ENCODE results near the gene GBE1. TPM values are rescaled to one million over a fixed set of nuclear protein-coding genes. Genes with fewer than 3 reads are reported as not detected.
A peak's percentile ranks its signal among the peaks of the same experiment; 100 is the strongest.

Gene GBE1
- total RNA-seq, 1 donor from 2014 or later = 34.4 TPM

DNA sequence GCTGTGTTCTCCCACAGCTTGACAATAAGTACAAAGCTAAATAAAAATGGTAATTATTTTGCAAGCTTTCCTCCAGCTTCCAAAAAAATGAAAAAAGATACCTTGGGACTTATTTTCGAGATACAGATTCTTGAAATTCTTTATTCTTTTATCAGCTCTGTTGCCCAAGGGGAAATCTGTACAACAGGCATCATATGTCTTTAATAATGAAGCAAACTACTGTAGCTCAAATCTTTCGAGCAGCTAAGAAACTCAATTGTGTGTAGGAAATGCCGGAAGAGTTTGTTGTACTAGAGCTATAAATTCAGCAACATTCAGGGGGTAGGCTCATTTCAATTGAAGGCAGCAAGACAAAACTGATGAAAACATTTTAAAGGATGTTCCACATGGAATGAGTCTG is 297.7 kb downstream of the GBE1 start:
- no peak overlapping the region for H3K27ac Mint-ChIP-seq
- no peak overlapping the region for H3K9ac ChIP-seq
- no peak overlapping the region for H3K4me3 ChIP-seq
- no peak overlapping the region for H3K27ac ChIP-seq
- H3K36me3 ChIP-seq = no peaks in the 10 kb centered on the region
- H3K27me3 ChIP-seq = no peaks in the 10 kb centered on the region
- H3K4me1 ChIP-seq = peaks cover 11% of the 10 kb centered on the region
- no peak overlapping the region for H3K4me3 Mint-ChIP-seq
- TF ChIP-seq EZH2 (IDR thresholded peaks at IDR 0.05) (no peak), EZH2phosphoT487 (IDR thresholded peaks at IDR 0.05) (no peak)
- TF ChIP-seq, protein P1, sequence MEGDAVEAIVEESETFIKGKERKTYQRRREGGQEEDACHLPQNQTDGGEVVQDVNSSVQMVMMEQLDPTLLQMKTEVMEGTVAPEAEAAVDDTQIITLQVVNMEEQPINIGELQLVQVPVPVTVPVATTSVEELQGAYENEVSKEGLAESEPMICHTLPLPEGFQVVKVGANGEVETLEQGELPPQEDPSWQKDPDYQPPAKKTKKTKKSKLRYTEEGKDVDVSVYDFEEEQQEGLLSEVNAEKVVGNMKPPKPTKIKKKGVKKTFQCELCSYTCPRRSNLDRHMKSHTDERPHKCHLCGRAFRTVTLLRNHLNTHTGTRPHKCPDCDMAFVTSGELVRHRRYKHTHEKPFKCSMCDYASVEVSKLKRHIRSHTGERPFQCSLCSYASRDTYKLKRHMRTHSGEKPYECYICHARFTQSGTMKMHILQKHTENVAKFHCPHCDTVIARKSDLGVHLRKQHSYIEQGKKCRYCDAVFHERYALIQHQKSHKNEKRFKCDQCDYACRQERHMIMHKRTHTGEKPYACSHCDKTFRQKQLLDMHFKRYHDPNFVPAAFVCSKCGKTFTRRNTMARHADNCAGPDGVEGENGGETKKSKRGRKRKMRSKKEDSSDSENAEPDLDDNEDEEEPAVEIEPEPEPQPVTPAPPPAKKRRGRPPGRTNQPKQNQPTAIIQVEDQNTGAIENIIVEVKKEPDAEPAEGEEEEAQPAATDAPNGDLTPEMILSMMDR (IDR thresholded peaks at IDR 0.05) = no peak
- no peaks in the 10 kb centered on the region for H3K27me3 Mint-ChIP-seq (ENCODE audit: insufficient read depth, low read depth)
- DNase-seq (ENCODE audit: low spot score) = no peak
- H3K9me3 ChIP-seq (ENCODE audit: low read depth) = no peaks in the 10 kb centered on the region
- H3K4me1 Mint-ChIP-seq = peaks cover 3% of the 10 kb centered on the region
- no peak overlapping the region for H3K4me2 ChIP-seq
- H3K79me2 ChIP-seq (ENCODE audit: low read depth) = no peaks in the 10 kb centered on the region
- H4K20me1 ChIP-seq (ENCODE audit: low read depth) = no peaks in the 10 kb centered on the region
- H2AFZ ChIP-seq (replicated peaks) = no peak overlapping the region
- no peaks in the 10 kb centered on the region for H3K9me3 Mint-ChIP-seq
- no peaks in the 10 kb centered on the region for H3K36me3 Mint-ChIP-seq
- H3F3A ChIP-seq (ENCODE audit: low read depth) = no peaks in the 10 kb centered on the region

DNA sequence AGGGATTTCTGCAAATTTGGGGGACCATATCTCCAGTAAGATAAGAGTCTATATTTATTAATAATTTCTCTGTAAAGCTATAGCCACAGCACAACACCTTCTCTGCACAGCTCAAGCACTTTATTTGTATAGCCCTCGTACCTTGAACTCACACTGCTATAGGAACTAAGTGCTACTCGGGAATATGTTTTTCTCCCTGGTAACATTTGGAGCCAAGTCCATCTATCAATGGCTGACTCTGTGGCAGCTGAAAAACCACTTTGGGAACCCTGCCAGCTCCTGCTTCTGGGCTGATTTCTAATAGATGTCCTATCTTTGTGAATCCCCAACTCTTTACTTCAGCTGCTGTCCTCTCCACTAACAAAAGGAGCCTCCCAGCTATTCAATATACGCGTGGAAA is 298.5 kb downstream of the GBE1 start:
- H3K27ac ChIP-seq = no peak overlapping the region
- TF ChIP-seq EZH2phosphoT487 (IDR thresholded peaks at IDR 0.05) (no peak), EZH2 (IDR thresholded peaks at IDR 0.05) (no peak)
- TF ChIP-seq, protein P1 (IDR thresholded peaks at IDR 0.05) = no peak
- H3K27ac Mint-ChIP-seq = no peak overlapping the region
- no peaks in the 10 kb centered on the region for H3K27me3 Mint-ChIP-seq (ENCODE audit: insufficient read depth, low read depth)
- H3K4me2 ChIP-seq = no peak overlapping the region
- H3K4me3 ChIP-seq = no peak overlapping the region
- H3K4me1 ChIP-seq = peaks cover 11% of the 10 kb centered on the region
- H3K36me3 Mint-ChIP-seq = no peaks in the 10 kb centered on the region
- H4K20me1 ChIP-seq (ENCODE audit: low read depth) = no peaks in the 10 kb centered on the region
- no peaks in the 10 kb centered on the region for H3K79me2 ChIP-seq (ENCODE audit: low read depth)
- H3K9ac ChIP-seq = no peak overlapping the region
- no peaks in the 10 kb centered on the region for H3K36me3 ChIP-seq
- no peaks in the 10 kb centered on the region for H3K9me3 ChIP-seq (ENCODE audit: low read depth)
- no peaks in the 10 kb centered on the region for H3F3A ChIP-seq (ENCODE audit: low read depth)
- no peak overlapping the region for H3K4me3 Mint-ChIP-seq
- no peaks in the 10 kb centered on the region for H3K27me3 ChIP-seq
- H2AFZ ChIP-seq (replicated peaks) = peak overlapping the region; percentile 59
- H3K4me1 Mint-ChIP-seq = peaks cover 3% of the 10 kb centered on the region
- DNase-seq (ENCODE audit: low spot score) = no peak
- no peaks in the 10 kb centered on the region for H3K9me3 Mint-ChIP-seq

DNA sequence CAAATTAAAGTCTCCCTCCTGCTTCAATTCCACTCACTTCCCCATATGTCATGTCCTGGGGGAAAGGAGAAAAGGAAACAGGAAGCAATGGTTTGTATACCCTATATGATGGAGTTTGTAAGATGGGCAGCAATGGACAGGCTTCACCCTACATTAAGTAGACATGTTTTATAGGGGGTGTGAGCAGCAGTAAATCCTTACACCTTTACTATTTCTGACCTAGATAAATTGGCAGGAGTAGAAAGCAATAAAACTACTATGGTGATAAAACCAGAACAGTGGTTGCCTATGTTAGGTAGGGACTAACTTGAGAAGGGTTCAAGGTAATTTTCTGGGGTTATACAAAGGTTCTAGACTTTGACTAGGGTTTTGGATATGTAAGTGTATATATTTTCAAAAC is 301.7 kb downstream of the GBE1 start:
- Histone ChIP-seq H3K9me3 (ENCODE audit: low read depth) (no peaks in the 10 kb centered on the region), H4K20me1 (ENCODE audit: low read depth) (no peaks in the 10 kb centered on the region), H3K9ac (no peak overlapping the region), H3K4me1 (peaks cover 11% of the 10 kb centered on the region), H3K79me2 (ENCODE audit: low read depth) (no peaks in the 10 kb centered on the region), H3F3A (ENCODE audit: low read depth) (no peaks in the 10 kb centered on the region), H3K36me3 (no peaks in the 10 kb centered on the region), H2AFZ (replicated peaks) (no peak overlapping the region), H3K27me3 (no peaks in the 10 kb centered on the region), H3K27ac (no peak overlapping the region), H3K4me2 (no peak overlapping the region), H3K4me3 (no peak overlapping the region)
- H3K4me1 Mint-ChIP-seq = no peaks in the 10 kb centered on the region
- no peaks in the 10 kb centered on the region for H3K9me3 Mint-ChIP-seq
- TF ChIP-seq EZH2phosphoT487 (IDR thresholded peaks at IDR 0.05) = no peak
- no peak for TF ChIP-seq EZH2 (IDR thresholded peaks at IDR 0.05)
- H3K4me3 Mint-ChIP-seq = no peak overlapping the region
- H3K27ac Mint-ChIP-seq = no peak overlapping the region
- no peaks in the 10 kb centered on the region for H3K27me3 Mint-ChIP-seq (ENCODE audit: insufficient read depth, low read depth)
- DNase-seq (ENCODE audit: low spot score) = no peak
- H3K36me3 Mint-ChIP-seq = no peaks in the 10 kb centered on the region

DNA sequence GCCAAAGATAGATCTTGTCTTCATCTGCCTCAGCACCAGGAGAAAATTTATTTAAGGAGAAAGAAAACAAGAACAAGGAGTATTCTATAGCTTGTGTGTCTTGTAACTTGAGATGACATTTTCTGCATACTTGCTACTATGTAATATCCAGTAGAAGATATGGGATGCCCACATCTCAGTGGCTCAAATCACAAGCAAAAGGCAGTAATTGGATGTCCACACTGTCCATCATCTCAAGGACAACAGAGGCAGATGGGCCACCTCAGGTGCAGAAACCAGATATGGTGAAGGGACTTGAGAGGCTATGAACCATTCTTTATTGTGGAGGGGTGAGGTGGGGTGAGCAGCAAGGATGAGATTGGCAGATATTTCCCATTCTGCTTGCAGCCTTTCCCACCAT is 309.0 kb downstream of the GBE1 start:
- no peaks in the 10 kb centered on the region for H3K27me3 ChIP-seq
- no peak overlapping the region for H3K4me3 ChIP-seq
- Mint-ChIP-seq H3K9me3 (no peaks in the 10 kb centered on the region), H3K27ac (no peak overlapping the region), H3K27me3 (ENCODE audit: insufficient read depth, low read depth) (no peaks in the 10 kb centered on the region), H3K36me3 (no peaks in the 10 kb centered on the region), H3K4me1 (no peaks in the 10 kb centered on the region), H3K4me3 (no peak overlapping the region)
- no peaks in the 10 kb centered on the region for H3K9me3 ChIP-seq (ENCODE audit: low read depth)
- H2AFZ ChIP-seq (replicated peaks) = no peak overlapping the region
- H3K79me2 ChIP-seq (ENCODE audit: low read depth) = no peaks in the 10 kb centered on the region
- peaks cover 6% of the 10 kb centered on the region for H3K4me1 ChIP-seq
- H3K36me3 ChIP-seq = no peaks in the 10 kb centered on the region
- no peak for DNase-seq (ENCODE audit: low spot score)
- no peaks in the 10 kb centered on the region for H3F3A ChIP-seq (ENCODE audit: low read depth)
- no peak for TF ChIP-seq EZH2 (IDR thresholded peaks at IDR 0.05)
- no peak overlapping the region for H3K4me2 ChIP-seq
- H3K9ac ChIP-seq = no peak overlapping the region
- no peaks in the 10 kb centered on the region for H4K20me1 ChIP-seq (ENCODE audit: low read depth)
- no peak overlapping the region for H3K27ac ChIP-seq

Measured in neural progenitor cell (in vitro differentiated cells).